Measurements from ENCODE around the gene JAKMIP1. TPM values are rescaled to one million over a fixed set of nuclear protein-coding genes. Genes with fewer than 3 reads are reported as not detected.

Gene JAKMIP1
- total RNA-seq, 1 experiment from 2014 or later = not detected

GRCh38 chr4:6132716-6133115 is 67.6 kb downstream of the JAKMIP1 start:
- Histone ChIP-seq H3K9me3 (ENCODE audit: control insufficient read depth, insufficient read depth, low read depth, low read length) (no peaks in the 10 kb centered on the region), H3K4me3 (ENCODE audit: low read depth in 2 of 2, low read length in 2 of 2) (no peak overlapping the region), H3K36me3 (ENCODE audit: control insufficient read depth, insufficient read depth, low read length) (no peaks in the 10 kb centered on the region), H3K4me1 (ENCODE audit: control insufficient read depth, insufficient read depth, low read length) (no peaks in the 10 kb centered on the region), H3K27ac (ENCODE audit: low read length) (no peak overlapping the region), H3K27me3 (ENCODE audit: control insufficient read depth, insufficient read depth, low read length) (no peaks in the 10 kb centered on the region)
- DNase-seq (ENCODE audit: low read depth, low spot score) = no peak
- BruUV-seq (replicated peaks) = no TSS peak
- POLR2A ChIA-PET = no interaction called here
- in situ Hi-C loops (cut with HindIII; ENCODE audit: low pct_unique_long_range_greater_than_20kb, low sequenced_read_pairs) (no loop called here), intact Hi-C loops (cut with micrococcal nuclease; ENCODE audit: unreplicated experiment) (loop anchor here (5.0 kb wide), 1 partner anchor 195 kb away; no protein-coding TSS in a partner anchor)
- CTCF ChIA-PET = interaction anchor here (0.7 kb wide), 1 partner anchor 27 kb away, joined by 3 read pairs; no protein-coding TSS in a partner anchor
- TF ChIP-seq SIN3A (IDR thresholded peaks at IDR 0.05; ENCODE audit: borderline replicate concordance, insufficient read depth, low read depth, low read length) (no peak), POLR2AphosphoS5 (IDR thresholded peaks at IDR 0.05; ENCODE audit: low read depth, low read length) (no peak), CTCF (IDR thresholded peaks at IDR 0.05) (no peak), REST (IDR thresholded peaks at IDR 0.05; ENCODE audit: insufficient read depth in 1 of 2, low read depth in 2 of 2, low read length in 1 of 2) (no peak), TCF7L2 (IDR thresholded peaks at IDR 0.05; ENCODE audit: low read depth, low read length) (no peak)
- no peak for ATAC-seq

GRCh38 chr4:6128221-6128850 is 72.0 kb downstream of the JAKMIP1 start:
- DNase-seq (ENCODE audit: low read depth, low spot score) = no peak
- no peak overlapping the region for H3K4me3 ChIP-seq (ENCODE audit: low read depth in 2 of 2, low read length in 2 of 2)
- H3K27me3 ChIP-seq (ENCODE audit: control insufficient read depth, insufficient read depth, low read length) = no peaks in the 10 kb centered on the region
- CTCF ChIA-PET = no interaction called here
- no peak overlapping the region for H3K27ac ChIP-seq (ENCODE audit: low read length)
- POLR2A ChIA-PET = no interaction called here
- H3K4me1 ChIP-seq (ENCODE audit: control insufficient read depth, insufficient read depth, low read length) = no peaks in the 10 kb centered on the region
- intact Hi-C loops (cut with micrococcal nuclease; ENCODE audit: unreplicated experiment) (no loop called here), in situ Hi-C loops (cut with HindIII; ENCODE audit: low pct_unique_long_range_greater_than_20kb, low sequenced_read_pairs) (no loop called here)
- H3K36me3 ChIP-seq (ENCODE audit: control insufficient read depth, insufficient read depth, low read length) = no peaks in the 10 kb centered on the region
- TF ChIP-seq POLR2AphosphoS5 (IDR thresholded peaks at IDR 0.05; ENCODE audit: low read depth, low read length) (no peak), REST (IDR thresholded peaks at IDR 0.05; ENCODE audit: insufficient read depth in 1 of 2, low read depth in 2 of 2, low read length in 1 of 2) (no peak), CTCF (IDR thresholded peaks at IDR 0.05) (no peak), TCF7L2 (IDR thresholded peaks at IDR 0.05; ENCODE audit: low read depth, low read length) (no peak), SIN3A (IDR thresholded peaks at IDR 0.05; ENCODE audit: borderline replicate concordance, insufficient read depth, low read depth, low read length) (no peak)
- no TSS peak for BruUV-seq (replicated peaks)
- H3K9me3 ChIP-seq (ENCODE audit: control insufficient read depth, insufficient read depth, low read depth, low read length) = no peaks in the 10 kb centered on the region
- no peak for ATAC-seq
